Gastroesophageal sphincter (tissue), 4 donors: ENCODE measurements around the gene C19orf44. TPM values are rescaled to one million over a fixed set of nuclear protein-coding genes. Genes with fewer than 3 reads are reported as not detected.
"Not testable (repeated sequence)": the region's sequence is repeated elsewhere in the genome, so short reads cannot be mapped to it uniquely, and the experiment has no call there.

Source experiments
- ATAC-seq: fragments of 150-250 bp; one replicate; pipeline ENCODE4 v1.9.1; 2016; ENCODE audit warnings: mild to moderate bottlenecking, moderate library complexity
- H3K27ac ChIP-seq, 4 donors: fragments of 200-600 bp; sonication (generic) in 3 of 4; 1 replicate in 3 of 4; 2 replicates in 1 of 4; pipeline ENCODE4 v1.5.1; 2016 to 2019
- H3K27me3 ChIP-seq: fragments of 200-600 bp; sonication (generic); one replicate; pipeline ENCODE4 v1.5.1; 2019
- H3K36me3 ChIP-seq, 2 donors: fragments of 200-600 bp; sonication (generic); one replicate each; pipeline ENCODE4 v1.5.1; 2019; ENCODE audit warnings: control low read depth in 1 of 2
- H3K4me1 ChIP-seq, 3 donors: fragments of 200-600 bp; sonication (generic); 1 replicate in 2 of 3; 2 replicates in 1 of 3; pipeline ENCODE4 v1.5.1; 2016 to 2019; ENCODE audit warnings: control low read depth in 2 of 3
- H3K4me3 ChIP-seq, 2 donors: fragments of 200-600 bp; sonication (generic); one replicate each; pipeline ENCODE4 v1.5.1; 2019; ENCODE audit warnings: mild to moderate bottlenecking in 1 of 2, moderate library complexity in 1 of 2
- H3K9me3 ChIP-seq, 3 donors: fragments of 200-600 bp; sonication (generic); one replicate each; pipeline ENCODE4 v1.5.1; 2017 to 2019; ENCODE audit warnings: control low read depth in 2 of 3
- CTCF ChIP-seq, 4 experiments: fragments of 200-600 bp in 2 of 4; fragments of 450-650 bp in 2 of 4; sonication (generic) in 1 of 4; IDR thresholded peaks; one replicate each; pipeline ENCODE4 v1.5.1; 2017 to 2019; ENCODE audit warnings: antibody characterized with exemption in 4 of 4, mild to moderate bottlenecking in 2 of 4, moderate library complexity in 2 of 4
- EP300 ChIP-seq: sonication (generic); formaldehyde crosslinking; IDR thresholded peaks from one replicate; pipeline ENCODE4 v1.6.1; 2017; ENCODE audit warnings: antibody characterized with exemption, mild to moderate bottlenecking
- POLR2A ChIP-seq, 2 donors: fragments of 450-650 bp; IDR thresholded peaks; one replicate each; pipeline ENCODE4 v1.6.1; 2017; ENCODE audit warnings: antibody characterized with exemption in 2 of 2, mild to moderate bottlenecking in 2 of 2, moderate library complexity in 1 of 2
- POLR2AphosphoS5 ChIP-seq: sonication (generic); formaldehyde crosslinking; IDR thresholded peaks from one replicate; pipeline ENCODE4 v1.6.1; 2017; ENCODE audit warnings: antibody characterized with exemption
- WGBS, 2 donors: methylation state at CpG; one replicate each; pipeline ENCODE4 v1.1.5; 2018; ENCODE audit warnings: low coverage in 1 of 2; 5-methylcytosine and 5-hydroxymethylcytosine counted together
- total RNA-seq, 4 donors: library from RNA; depleted of rRNA; stranded (reverse); fragments of >200 nt; gene quantifications; one replicate each; pipeline ENCODE4 v1.1.0, GENCODE V29; 2016

C19orf44 gene
- total RNA-seq, 4 donors from 2014 or later = 8.1 to 12.3 (median 11.9) TPM

GRCh38 chr19:16497837-16498236, 1.6 kb downstream of the C19orf44 start:
- Histone ChIP-seq H3K9me3 (no peaks in the 10 kb centered on the region), H3K36me3 (peaks cover 0 to 25% of the 10 kb centered on the region in 2 donors), H3K4me1 (peaks cover 0 to 21% (median 5%) of the 10 kb centered on the region in 3 donors), H3K27me3 (no peaks in the 10 kb centered on the region), H3K4me3 (no peak overlapping the region), H3K27ac (no peak overlapping the region)
- no peak for ATAC-seq
- no peak for TF ChIP-seq EP300
- TF ChIP-seq POLR2AphosphoS5 = no peak
- TF ChIP-seq CTCF (IDR thresholded peaks at IDR 0.05) = no peak
- TF ChIP-seq POLR2A (IDR thresholded peaks at IDR 0.05) = no peak
- WGBS, 2 donors = 75 to 92% methylated on average over 2 to 6 of the region's 6 CpGs

- Histone ChIP-seq H3K27ac (no peak overlapping the region), H3K36me3 (peaks cover 0 to 89% of the 10 kb centered on the region in 2 donors), H3K27me3 (no peaks in the 10 kb centered on the region), H3K4me1 (peaks cover 0 to 6% (median 0%) of the 10 kb centered on the region in 3 donors), H3K9me3 (no peaks in the 10 kb centered on the region), H3K4me3 (no peak overlapping the region)
- 79% methylated on average over 3 of the region's 3 CpGs; no CpG with 5 or more reads in 1 of the 2 donors for WGBS, 2 donors
- TF ChIP-seq EP300 (no peak), POLR2A (IDR thresholded peaks at IDR 0.05) (no peak), POLR2AphosphoS5 (no peak), CTCF (IDR thresholded peaks at IDR 0.05) (no peak)
- ATAC-seq = no peak
These were observed 8.1 kb downstream of the C19orf44 start for GRCh38 chr19:16504271-16504670.

- WGBS, 2 donors = 83 to 96% methylated on average over 1 to 4 of the region's 11 CpGs
- Histone ChIP-seq H3K4me1 (peaks cover 0 to 22% (median 8%) of the 10 kb centered on the region in 3 donors), H3K36me3 (peaks cover 0 to 100% of the 10 kb centered on the region in 2 donors)
- H3K27me3 ChIP-seq, ATAC-seq, H3K4me3 ChIP-seq, H3K27ac ChIP-seq, H3K9me3 ChIP-seq: not testable (repeated sequence)
These were observed 10.0 kb downstream of the C19orf44 start for GRCh38 chr19:16506161-16506560.

GRCh38 chr19:16506961-16507360, 10.8 kb downstream of the C19orf44 start:
- H3K4me1 ChIP-seq = peaks cover 0 to 22% (median 8%) of the 10 kb centered on the region in 3 donors
- H3K36me3 ChIP-seq = peaks cover 0 to 99% of the 10 kb centered on the region in 2 donors
- no peaks in the 10 kb centered on the region for H3K27me3 ChIP-seq
- H3K4me3 ChIP-seq = no peak overlapping the region
- WGBS, 2 donors = 81 to 100% methylated on average over 1 to 5 of the region's 6 CpGs
- no peak overlapping the region for H3K27ac ChIP-seq
- TF ChIP-seq POLR2AphosphoS5 (no peak), CTCF (IDR thresholded peaks at IDR 0.05) (no peak), POLR2A (IDR thresholded peaks at IDR 0.05) (no peak), EP300 (no peak)
- no peak for ATAC-seq
- no peaks in the 10 kb centered on the region for H3K9me3 ChIP-seq

- Histone ChIP-seq H3K27ac (peak overlapping the region in 3 of 4 donors; percentile 42 to 79 (median 72)), H3K9me3 (no peaks in the 10 kb centered on the region), H3K27me3 (no peaks in the 10 kb centered on the region), H3K4me3 (no peak overlapping the region), H3K36me3 (peaks cover 0 to 99% of the 10 kb centered on the region in 2 donors), H3K4me1 (peaks cover 0 to 22% (median 8%) of the 10 kb centered on the region in 3 donors)
- WGBS, 2 donors = 83% methylated on average over 5 of the region's 5 CpGs; no CpG with 5 or more reads in 1 of the 2 donors
- ATAC-seq = no peak
- TF ChIP-seq POLR2A (IDR thresholded peaks at IDR 0.05) = no peak
- TF ChIP-seq POLR2AphosphoS5 = no peak
- no peak for TF ChIP-seq EP300
- no peak for TF ChIP-seq CTCF (IDR thresholded peaks at IDR 0.05)
These were observed 12.4 kb downstream of the C19orf44 start for GRCh38 chr19:16508546-16508945.
